Activated naive CD4-positive, alpha-beta T cell treated with Interleukin-2 at 50 U/mL for 16 hours (primary cell): ENCODE data around the gene FOXE3.
"Not testable (repeated sequence)": the region's sequence is repeated elsewhere in the genome, so short reads cannot be mapped to it uniquely, and the experiment has no call there.

Experiments
- DNase-seq: peaks from one replicate; pipeline ENCODE4 v3.0.0-alpha.2; 2020

FOXE3 gene

DNA sequence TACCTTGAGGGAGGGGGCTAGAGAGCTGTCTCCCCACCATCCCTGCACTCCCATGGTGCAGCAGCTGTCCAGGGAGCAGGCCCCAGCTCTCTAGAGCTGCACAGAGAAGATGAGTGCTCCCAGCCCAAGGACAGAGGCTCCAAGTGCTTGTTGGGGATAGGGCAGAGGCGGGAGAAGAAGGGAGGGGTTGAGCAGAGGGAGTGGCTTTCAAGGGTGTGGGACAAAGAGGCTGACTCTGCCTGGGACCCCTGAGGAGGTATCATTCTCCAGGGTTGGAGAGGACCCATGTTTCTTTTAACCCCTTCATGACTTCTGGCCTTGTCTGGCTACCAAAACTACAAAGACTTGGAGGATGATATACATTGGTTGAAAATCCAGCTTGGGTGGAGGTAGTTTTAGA, 36.3 kb downstream of the FOXE3 start:
- DNase-seq, result no peak

DNA sequence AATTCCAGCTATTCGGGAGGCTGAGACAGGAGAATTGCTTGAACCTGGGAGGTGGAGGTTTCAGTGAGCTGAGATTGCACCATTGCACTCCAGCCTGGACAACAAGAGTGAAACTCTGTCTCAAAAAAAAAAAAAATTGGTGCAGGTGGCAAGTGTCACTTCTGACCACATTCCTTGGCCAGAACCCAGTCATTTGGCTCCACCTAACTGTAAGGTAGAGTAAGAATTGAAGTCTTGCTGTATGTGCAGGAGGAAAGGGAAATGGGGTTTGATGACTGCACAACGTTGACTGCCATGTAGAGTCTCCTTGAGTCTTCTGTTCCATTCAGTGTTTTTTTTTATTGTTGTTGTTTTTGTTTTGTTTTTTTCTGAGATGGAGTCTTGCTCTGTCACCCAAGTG, 37.8 kb downstream of the FOXE3 start:
- not testable (repeated sequence) for DNase-seq

DNA sequence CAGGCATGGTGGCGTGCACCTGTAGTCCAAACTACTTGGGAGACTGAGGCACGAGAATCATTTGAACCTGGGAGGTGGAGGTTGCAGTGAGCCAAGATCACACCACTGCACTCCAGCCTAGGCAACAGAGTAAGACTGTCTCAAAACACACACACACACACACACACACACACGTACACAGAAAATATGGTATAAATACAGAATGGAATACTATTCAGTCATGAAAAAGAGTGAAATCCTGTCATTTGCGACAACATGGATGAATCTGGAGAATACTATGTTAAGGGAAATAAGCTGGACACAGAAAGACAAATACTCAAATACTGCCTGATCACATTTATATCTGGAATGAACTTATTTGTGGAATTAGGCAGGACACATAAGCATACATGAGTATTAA, 40.2 kb downstream of the FOXE3 start:
- no peak for DNase-seq

DNA sequence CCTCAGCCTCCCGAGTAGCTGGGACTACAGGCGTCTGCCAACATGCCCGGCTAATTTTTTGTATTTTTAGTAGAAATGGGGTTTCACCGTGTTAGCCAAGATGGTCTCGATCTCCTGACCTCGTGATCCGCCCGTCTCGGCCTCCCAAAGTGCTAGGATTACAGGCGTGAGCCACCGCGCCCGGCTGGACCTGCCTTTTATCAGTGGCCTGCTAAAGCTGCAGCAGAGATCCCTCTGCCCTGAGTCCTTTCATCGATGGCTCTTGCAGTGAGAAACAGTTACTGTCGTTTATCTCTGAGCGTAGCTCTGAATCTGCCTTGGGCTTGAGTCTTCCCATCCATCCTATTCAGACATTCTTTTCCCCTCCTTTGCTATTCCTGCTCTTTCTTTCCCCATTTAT, 41.5 kb downstream of the FOXE3 start:
- DNase-seq, result not testable (repeated sequence)

DNA sequence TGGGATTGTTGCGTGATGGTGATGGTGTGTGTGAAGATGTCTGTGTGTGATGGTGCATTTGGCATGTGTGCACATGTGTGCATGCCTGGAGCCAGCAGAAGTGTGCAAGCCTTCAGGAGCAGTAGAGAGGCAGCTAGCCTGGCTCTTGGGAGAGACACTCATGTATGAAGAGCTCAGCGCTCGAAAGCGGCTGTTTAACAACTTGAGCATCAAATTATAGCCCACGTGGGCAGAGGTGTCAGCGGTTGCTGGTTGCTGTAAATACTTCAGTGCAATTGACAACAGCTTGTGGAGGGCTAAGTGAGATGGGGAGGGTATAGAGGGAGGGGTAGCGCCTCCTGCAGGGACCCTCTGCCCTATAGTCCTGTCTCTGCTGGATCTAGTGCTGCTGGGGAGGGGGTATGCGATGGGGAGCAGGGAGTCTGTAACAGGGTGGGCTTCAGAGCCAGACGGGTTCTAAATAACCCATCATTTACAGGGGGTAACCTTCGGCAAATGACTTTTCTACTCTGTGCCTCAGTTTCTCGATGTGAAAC, 43.2 kb downstream of the FOXE3 start:
- DNase-seq, result no peak

DNA sequence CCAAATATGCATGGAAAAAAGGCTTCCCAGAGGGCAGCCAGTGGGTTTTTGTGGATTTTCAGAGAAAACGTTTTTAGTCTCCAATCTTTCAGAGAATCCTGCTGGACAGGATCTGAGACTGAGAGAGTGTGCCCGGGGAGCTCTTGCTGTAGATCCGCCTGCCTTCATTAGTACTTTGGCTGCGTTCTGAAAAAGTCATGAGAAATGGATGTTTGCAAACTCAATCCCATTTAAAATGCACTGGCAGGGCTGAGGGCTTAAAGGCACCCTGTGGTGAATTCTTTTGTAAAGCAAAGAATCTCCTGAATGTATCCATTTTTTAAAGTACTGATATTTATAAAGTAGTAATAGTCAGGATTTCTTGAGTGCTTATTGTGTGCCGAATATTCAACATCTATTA, 44.0 kb downstream of the FOXE3 start:
- no peak for DNase-seq

DNA sequence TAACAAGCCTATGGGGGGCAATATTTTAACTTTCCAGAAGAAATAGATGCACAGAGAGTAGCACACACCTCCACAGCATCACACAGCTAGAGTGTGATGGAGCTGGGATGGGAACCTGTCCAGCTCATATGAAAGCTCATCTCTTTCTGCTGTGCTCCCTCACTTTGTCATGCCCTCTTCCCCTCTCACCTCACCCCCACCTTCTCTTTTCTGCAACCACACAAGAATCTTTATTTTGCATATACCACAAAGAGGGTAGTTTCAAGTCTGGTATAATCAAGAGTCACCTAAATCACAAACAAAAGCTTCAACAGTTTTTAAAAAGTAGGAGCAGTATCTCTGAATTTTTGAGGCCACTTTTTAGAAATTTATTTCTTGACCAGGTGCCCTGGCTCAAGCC, 44.4 kb downstream of the FOXE3 start:
- no peak for DNase-seq

DNA sequence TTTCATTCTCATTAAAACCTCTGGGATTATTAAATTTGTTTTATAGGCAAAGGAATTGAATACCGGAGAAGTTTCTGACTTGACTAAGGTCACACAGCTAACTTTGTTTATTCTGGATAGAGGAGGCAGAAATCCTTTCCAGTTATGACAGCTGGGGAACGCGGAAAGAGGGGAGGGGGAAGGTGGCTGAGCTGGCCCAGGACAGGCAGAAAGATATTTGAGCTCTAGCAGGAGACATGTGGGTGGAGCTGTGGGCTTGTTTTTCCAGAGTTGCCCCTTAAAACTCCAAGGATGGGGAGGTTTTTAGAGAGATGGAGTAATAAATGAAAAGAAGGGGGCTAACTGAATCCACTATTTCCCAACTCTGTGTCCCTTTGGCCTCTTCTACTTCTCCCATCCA, 49.5 kb downstream of the FOXE3 start:
- DNase-seq, result no peak
